Nucleus accumbens (tissue), 56 donors: ENCODE results near the gene BMPER.
A peak's percentile ranks its signal among the peaks of the same experiment; 100 is the strongest.

Source experiments
- DNase-seq, 56 donors: peaks; one replicate each; lab custom pipeline; 2025; lab: John Stamatoyannopoulos, UW

Gene BMPER

DNA sequence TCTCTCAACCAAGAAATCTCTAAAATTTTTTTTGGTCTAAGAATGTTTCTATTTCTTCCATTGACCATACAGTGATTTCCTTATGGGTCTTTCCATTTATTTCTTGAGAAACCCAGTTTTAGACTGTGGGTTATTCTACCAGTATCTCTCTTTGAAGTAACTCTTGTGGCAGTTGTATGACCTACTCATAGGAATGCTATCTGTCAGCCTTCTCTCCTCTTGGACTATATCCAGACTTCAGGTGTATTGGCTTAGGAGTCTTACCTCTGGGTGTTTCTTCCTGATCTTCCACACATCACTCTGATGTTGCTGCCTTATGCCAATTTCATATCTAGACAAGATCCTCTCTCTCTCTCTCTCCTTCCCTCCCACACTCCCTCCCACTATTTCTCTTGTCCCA lies 178.1 kb downstream of the BMPER start:
- DNase-seq: no peak

DNA sequence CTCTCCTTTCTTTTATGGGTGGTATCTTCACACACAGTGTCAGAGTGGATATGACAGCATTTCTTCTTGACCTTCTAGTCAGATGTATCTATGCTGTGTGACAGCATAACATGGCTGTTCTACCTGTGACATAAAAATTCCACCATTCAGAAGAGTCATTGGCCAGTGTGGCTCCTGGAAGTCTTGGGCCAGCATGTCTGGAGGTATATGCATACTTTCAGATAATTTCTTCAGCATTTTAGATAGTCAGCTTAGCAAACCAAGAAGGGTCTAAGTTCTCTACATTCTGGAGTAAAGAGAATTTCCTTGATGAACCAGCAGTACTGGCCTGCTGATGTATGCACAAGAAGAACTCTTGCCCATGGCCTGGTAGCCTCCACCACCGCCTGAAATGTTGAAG lies 179.3 kb downstream of the BMPER start:
- no peak for DNase-seq

GRCh38 chr7:34086064-34086463 lies 180.7 kb downstream of the BMPER start:
- DNase-seq: no peak

DNA sequence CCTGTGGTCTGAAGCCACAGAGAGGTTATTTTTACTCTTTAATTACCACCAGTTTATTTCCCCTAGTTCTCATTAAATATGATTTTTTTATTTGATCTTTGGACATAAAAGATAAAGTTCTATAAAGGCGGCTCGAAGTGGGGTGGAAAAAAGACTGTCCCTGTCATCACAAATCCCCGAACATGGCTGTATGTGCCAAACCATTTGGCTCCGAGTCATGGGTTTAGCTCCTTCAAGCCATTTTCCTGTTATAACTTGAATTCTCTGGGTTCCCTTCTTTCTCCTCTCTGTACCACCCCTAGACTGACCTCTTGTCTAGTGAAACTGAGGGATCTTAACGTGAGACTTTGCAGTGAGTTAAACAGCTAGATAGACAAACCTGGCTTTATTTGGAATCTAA lies 181.6 kb downstream of the BMPER start:
- DNase-seq: no peak

DNA sequence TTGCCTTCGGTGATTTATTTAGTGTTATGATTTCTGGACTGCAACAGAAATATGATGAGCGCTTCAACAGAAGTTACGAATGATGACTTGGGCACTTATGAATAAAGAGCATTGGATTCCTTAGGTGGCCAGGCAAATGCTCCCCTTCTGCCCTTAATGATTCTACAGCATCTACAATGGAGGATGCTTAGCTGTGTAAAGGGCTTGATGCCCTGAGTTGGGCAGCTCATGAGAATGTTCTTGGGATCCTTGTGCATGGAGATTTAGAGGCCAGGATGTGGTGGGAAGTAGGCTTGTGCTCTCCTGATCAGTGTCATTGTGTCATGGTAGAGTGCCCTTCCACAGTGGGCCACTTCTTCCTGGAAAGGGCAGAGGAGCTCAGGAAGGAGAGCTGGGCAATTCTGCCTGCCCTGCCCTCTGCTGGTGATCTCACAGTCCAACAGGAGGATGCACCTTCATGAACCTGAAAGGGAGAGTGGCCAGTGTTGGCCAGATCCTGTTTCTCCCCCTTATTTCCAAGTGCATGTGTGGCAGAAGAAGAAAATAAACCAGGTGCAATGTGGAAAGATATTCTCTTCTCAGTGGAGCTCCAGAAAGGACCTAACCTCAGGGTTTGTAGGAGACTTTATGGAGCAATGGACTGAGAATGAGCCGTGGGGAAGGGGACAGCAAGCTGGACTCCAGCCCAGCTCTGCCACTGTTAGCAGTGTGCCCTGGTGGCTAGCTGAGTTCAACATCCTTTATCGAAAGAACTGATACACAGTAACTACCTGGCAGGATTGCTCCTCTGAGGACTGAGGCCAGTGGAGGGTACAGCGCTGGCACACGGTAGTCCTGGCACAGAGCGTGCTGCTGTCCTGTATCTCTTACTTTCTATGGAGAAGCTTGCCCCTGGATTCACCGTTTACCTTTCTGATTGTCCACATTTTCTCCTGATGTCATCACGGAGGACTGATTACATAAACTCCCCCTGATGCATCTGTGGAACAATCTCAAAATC lies 182.9 kb downstream of the BMPER start:
- DNase-seq: peak in 2 of 56 donors; percentile 9 to 14

DNA sequence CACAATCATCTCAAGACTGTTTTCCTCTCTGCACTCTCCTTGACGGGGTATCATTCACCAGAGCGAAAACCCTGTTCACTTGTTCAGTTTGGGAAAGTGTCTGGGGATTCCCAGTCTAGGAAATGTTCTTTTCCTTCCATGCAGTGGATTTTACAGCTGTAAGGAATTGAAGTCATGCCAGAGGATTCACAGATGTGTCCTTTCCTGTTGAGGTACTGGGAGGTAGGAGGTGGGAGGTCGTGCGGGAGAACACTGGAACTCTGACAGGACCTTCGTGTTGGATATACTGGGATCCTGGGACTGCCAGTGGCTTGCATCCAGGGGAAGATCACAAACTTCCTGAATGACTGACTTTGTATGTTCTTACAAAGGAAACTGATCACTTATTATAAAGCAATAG lies 185.5 kb downstream of the BMPER start:
- no peak for DNase-seq

- DNase-seq: peak in 1 of 56 donors; percentile 16
Measured at GRCh38 chr7:34091321-34091917, 186.1 kb downstream of the BMPER start.

DNA sequence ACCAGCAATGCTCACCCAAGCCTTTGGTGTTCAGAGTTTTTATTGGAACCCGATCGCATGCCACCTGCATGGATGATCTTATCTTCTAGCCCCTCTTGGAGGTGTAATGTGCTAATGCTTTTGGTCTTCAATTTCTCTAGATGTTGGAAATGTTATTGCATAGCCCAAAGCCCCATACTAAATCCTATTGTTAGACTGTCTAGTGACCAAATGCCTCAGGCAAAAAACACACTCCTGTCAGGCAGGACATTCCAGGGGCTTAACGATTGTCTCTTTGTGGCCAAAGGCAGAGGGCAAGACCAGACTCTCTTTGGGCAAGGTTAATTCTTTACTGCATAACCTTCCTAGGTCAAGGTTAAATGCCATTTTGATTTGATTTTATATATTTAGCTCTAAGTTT lies 187.9 kb downstream of the BMPER start:
- DNase-seq: no peak

DNA sequence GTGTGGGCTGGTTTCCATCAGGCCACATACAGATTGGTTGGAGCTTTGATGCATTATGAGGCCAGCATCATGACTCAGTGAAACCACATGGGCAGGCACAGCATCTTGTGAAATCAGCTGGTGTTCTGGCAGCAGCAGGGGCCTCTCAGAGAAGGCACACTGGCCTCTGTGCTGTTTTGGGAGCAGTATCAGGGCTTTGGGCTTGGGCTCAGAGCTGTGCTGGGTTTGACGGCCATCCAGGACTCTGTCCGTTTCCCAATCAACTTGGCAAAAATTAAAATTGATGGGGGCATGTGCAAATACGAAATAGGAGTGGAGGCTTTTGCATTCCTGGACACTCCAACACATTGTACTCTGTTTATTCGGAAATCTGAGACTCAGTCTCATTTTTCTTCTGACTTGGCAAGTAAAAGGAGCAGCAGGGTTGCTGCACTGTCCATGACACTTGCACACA lies 190.9 kb downstream of the BMPER start:
- peak in 5 of 56 donors; percentile 3 to 20 (median 7) for DNase-seq

DNA sequence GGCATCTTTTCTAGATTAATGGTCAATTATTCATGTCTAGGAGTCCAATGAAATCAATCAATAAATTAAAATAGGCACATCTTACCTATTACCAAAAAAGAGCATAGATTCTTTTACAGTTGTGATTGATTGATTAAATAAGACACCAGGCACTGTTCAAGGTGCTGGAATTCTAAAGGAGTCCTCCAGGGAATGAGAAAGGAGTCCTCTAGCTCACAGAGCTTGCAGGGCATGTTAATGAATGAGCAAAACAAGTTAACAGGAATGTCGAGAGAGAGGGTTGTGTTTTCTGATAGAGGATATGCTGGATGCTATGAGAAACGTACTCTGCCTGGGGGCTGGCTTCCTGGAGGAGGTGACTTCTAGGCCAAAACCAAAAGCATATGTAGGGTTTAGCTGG lies 191.4 kb downstream of the BMPER start:
- DNase-seq: no peak

GRCh38 chr7:34100661-34101060 lies 195.3 kb downstream of the BMPER start:
- DNase-seq: no peak

GRCh38 chr7:34104115-34104514 lies 198.8 kb downstream of the BMPER start:
- DNase-seq: no peak

GRCh38 chr7:34104992-34105391 lies 199.7 kb downstream of the BMPER start:
- DNase-seq: no peak

GRCh38 chr7:34107276-34107675 lies 201.9 kb downstream of the BMPER start:
- DNase-seq: no peak

- DNase-seq: no peak
Measured at GRCh38 chr7:34108165-34108564, 202.8 kb downstream of the BMPER start.

DNA sequence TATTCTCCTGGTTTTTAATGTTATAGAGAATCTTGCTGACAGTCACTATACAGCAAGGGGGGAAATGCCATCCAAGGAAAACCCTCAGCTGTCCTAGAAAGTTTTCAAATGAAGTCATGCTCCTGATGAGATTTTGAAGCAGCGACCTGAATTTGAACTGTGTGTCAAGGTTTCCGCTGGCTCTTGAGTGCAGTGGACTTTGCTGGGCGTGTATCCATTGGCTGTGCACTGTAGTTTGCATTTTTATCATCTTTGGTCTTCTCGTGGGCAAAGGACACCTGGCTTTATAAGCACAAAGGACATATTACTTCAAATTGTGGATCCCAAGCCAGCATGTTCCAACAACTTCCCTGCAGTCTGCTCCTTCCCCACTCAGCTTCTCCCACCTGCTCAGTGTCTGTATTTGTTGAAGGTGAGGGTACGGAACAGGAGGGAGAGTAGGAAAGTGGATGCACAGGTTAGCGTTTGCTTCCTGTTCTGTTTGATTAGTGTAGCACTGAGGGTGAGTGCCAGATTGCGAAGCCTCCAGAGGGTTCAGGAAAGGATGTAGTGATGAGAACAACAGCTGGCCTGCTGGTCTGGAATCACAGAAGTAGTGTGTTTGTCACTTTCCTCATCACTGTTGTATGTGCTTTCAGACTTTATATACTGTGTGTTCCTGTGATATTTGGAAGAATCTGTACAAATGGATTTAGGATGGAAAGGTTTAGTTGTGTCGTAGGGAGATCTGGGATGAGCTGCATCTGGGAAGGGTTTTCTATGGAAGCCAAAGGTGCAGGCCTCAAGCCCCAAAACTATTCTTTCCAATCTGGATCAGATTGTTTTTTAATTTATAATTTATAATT lies 204.8 kb downstream of the BMPER start:
- DNase-seq: no peak

GRCh38 chr7:34111031-34111430 lies 205.7 kb downstream of the BMPER start:
- no peak for DNase-seq

DNA sequence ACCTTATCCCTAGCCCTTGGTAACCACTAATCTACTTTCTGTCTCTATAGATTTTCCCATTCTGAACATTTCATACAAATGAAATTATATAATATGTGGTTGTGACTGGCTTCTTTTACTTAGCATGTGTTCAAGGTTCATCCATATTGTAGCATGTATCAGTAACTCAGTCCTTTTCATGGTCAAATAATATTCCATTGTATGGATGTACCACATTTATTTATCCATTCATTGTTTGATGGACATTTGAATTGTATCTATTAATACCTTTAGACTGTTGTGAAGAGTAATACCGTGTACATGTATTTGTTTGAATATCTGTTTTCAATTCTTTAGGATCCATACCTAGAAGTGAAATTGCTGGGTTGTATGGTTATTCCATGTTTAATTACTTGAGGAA lies 210.2 kb downstream of the BMPER start:
- DNase-seq: no peak

DNA sequence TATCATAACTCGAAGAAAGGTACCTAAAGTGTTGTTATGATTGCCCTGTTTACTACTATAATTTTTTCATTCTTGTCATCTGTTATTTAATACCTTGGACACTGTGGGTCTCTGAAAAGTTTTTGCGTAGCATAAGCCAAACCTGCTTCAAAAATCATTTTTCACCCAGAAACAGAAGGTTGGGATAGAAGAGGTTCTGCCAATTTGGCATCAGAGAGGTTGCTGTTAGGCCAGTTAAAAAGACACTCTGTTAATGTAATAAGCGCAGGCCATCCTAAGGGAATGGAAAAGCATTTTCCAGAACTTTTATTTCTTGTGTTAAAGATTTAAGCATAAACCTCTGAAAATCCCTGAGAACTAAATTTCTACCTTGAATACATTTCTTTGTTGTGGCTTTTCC lies 212.2 kb downstream of the BMPER start:
- no peak for DNase-seq

DNA sequence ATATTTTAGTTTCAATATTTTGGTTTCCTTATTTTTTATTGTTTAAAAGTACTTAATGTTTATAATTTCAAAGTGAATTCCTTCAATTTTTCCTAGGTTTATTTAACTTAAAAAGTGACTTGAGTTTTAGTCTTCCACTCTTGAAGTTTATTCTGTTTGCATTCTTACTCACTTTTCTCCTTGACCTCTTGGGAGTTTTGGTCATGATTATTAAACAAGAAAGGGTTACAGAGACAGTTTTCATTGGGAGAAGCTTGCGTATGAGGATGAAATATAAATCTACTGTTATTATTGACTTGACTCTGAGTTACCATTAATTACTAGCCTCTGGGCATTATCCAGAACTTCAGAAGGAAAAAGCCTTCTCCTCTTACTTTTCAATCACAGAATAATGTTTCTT lies 216.0 kb downstream of the BMPER start:
- no peak for DNase-seq

GRCh38 chr7:34123316-34123715 lies 218.0 kb downstream of the BMPER start:
- DNase-seq: no peak
